ENCODE measurements around the gene STK38. TPM values are rescaled to one million over a fixed set of nuclear protein-coding genes. Genes with fewer than 3 reads are reported as not detected.

STK38 gene
- total RNA-seq, 3 donors from 2014 or later = 27.5 to 39.4 (median 31.4) TPM

DNA sequence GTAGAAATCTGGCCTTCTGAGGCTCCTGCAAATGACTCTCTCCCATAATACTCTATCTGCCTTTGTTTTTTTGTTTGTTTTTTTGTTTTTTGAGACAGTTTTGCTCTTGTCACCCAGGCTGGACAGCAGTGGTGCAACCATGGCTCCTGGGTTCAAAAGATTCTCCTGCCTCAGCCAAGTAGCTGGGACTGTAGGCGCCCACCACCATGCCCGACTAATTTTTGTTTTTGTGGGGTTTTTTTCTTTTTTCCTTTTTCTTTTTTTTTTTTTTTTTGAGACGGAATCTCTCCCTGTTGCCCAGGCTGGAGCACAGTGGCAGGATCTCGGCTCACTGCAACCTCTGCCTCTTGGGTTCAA is 16.6 kb upstream of the STK38 start:
- H3K27me3 ChIP-seq = no peaks in the 10 kb centered on the region
- no peak overlapping the region for H3K27ac ChIP-seq
- H3K4me1 ChIP-seq = no peaks in the 10 kb centered on the region
- intact Hi-C loops (cut with DNase I; ENCODE audit: low total_unique reads) = no loop called here
- H3K4me3 ChIP-seq = no peak overlapping the region
- no peak for DNase-seq (ENCODE audit: low spot score in 2 of 2)
- H3K9me3 ChIP-seq = no peaks in the 10 kb centered on the region
- TF ChIP-seq POLR2AphosphoS5 (IDR thresholded peaks at IDR 0.05) (no peak), POLR2A (IDR thresholded peaks at IDR 0.05) (no peak)
- TF ChIP-seq, protein P1, sequence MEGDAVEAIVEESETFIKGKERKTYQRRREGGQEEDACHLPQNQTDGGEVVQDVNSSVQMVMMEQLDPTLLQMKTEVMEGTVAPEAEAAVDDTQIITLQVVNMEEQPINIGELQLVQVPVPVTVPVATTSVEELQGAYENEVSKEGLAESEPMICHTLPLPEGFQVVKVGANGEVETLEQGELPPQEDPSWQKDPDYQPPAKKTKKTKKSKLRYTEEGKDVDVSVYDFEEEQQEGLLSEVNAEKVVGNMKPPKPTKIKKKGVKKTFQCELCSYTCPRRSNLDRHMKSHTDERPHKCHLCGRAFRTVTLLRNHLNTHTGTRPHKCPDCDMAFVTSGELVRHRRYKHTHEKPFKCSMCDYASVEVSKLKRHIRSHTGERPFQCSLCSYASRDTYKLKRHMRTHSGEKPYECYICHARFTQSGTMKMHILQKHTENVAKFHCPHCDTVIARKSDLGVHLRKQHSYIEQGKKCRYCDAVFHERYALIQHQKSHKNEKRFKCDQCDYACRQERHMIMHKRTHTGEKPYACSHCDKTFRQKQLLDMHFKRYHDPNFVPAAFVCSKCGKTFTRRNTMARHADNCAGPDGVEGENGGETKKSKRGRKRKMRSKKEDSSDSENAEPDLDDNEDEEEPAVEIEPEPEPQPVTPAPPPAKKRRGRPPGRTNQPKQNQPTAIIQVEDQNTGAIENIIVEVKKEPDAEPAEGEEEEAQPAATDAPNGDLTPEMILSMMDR (IDR thresholded peaks at IDR 0.05) = no peak
- H3K36me3 ChIP-seq = no peaks in the 10 kb centered on the region

DNA sequence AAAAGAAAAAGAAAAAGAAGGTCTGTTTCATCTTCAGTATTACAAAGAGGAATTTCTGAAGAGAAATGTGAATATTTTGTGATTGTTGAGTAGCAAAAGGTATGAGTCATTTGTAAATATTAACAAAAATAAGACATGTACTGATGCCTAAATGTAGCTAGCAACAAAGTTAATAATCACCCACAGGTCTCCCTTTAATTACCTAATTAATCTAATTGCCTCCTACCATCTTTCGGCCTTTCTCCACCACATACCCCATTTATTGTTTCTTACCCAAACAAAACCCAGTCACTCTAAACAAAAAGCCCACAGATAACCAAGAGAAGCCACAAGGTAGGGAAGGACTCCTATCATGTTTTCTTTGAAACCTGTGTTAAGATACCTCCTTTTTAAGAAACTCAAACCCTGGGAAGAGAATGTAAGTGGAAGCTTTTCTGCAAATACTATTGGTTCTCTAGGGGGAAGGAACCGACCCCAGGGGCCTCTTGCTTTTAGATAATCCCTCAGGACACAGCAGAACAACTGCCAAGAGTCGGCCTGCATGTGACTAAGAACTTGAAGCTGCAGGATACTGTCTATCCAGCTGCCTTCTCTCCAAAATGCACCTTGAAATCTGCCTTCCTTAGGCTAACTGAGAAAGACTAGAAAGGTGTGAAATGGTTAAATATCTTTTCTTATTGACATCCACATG is 16.1 kb upstream of the STK38 start:
- Histone ChIP-seq H3K36me3 (no peaks in the 10 kb centered on the region), H3K4me1 (no peaks in the 10 kb centered on the region), H3K27ac (no peak overlapping the region), H3K4me3 (no peak overlapping the region), H3K9me3 (no peaks in the 10 kb centered on the region), H3K27me3 (no peaks in the 10 kb centered on the region)
- intact Hi-C loops (cut with DNase I; ENCODE audit: low total_unique reads) = no loop called here
- no peak for DNase-seq (ENCODE audit: low spot score in 2 of 2)
- TF ChIP-seq POLR2A (IDR thresholded peaks at IDR 0.05) (no peak), POLR2AphosphoS5 (IDR thresholded peaks at IDR 0.05) (no peak)
- TF ChIP-seq, protein P1 (IDR thresholded peaks at IDR 0.05) = no peak

DNA sequence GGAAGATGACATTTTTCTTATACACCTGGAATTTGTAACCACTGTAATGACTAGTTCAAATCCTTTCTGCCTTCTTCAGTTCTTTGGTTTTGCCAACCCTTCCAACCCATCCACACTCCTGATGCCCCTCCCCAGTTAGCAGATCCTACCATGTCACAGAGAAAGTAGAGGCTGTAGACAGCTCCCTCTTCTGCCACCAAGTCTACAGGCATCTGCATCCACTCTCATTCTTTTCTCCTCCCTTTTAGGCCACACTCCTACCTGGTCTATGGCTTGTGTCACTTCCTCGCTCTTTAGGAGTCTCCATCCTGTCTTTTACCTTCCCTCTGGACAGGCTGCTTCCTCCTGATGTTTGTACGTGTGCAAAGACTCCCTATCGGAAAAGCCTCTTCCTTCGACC is 13.5 kb upstream of the STK38 start:
- no peak overlapping the region for H3K4me3 ChIP-seq
- no peaks in the 10 kb centered on the region for H3K9me3 ChIP-seq
- H3K4me1 ChIP-seq = no peaks in the 10 kb centered on the region
- intact Hi-C loops (cut with DNase I; ENCODE audit: low total_unique reads) = no loop called here
- H3K27ac ChIP-seq = no peak overlapping the region
- TF ChIP-seq POLR2AphosphoS5 (IDR thresholded peaks at IDR 0.05) (no peak), POLR2A (IDR thresholded peaks at IDR 0.05) (no peak)
- TF ChIP-seq, protein P1 (IDR thresholded peaks at IDR 0.05) = no peak
- no peaks in the 10 kb centered on the region for H3K36me3 ChIP-seq
- H3K27me3 ChIP-seq = no peaks in the 10 kb centered on the region
- no peak for DNase-seq (ENCODE audit: low spot score in 2 of 2)

DNA sequence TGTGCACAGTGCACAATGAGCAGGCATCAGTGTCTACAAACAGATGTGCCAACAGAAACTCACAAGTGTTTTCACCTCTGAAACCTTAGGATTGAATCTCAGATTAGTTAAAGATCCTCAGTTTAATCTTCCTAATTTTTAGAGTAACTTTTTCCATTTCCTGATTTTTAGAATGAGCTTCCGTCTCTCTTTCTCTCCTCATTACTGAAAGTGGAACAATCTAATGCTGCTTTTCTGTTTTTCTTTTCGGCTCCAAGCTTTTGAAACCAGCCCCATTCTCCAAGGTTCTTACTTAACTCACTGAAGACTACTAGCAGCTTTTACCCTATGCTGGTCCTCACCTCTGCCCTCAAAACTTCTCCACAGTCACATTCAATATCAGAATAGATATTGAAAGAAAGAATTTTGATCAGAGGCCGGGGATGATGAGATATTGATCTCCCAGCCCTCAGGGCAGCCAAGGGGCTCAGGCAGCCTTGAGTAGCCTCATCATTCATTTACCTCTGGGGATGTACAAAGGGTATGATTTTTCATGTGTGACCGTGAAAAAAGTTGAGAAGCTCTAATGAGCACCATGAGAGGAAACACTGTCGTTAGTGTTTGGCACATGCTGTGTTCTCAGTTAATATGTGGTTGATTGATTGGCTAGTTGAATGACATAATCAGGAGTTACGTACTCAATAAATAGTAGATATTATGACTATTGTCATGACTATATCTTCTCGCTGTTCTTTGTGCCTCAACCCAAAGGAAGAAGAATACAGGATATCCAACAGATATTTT is 11.9 kb upstream of the STK38 start:
- no peaks in the 10 kb centered on the region for H3K36me3 ChIP-seq
- H3K9me3 ChIP-seq = no peaks in the 10 kb centered on the region
- H3K4me1 ChIP-seq = no peaks in the 10 kb centered on the region
- H3K27ac ChIP-seq = no peak overlapping the region
- no peak overlapping the region for H3K4me3 ChIP-seq
- TF ChIP-seq, protein P1 (IDR thresholded peaks at IDR 0.05) = no peak
- TF ChIP-seq POLR2AphosphoS5 (IDR thresholded peaks at IDR 0.05) (no peak), POLR2A (IDR thresholded peaks at IDR 0.05) (no peak)
- DNase-seq (ENCODE audit: low spot score in 2 of 2) = no peak
- intact Hi-C loops (cut with DNase I; ENCODE audit: low total_unique reads) = no loop called here
- no peaks in the 10 kb centered on the region for H3K27me3 ChIP-seq

GRCh38 chr6:36556281-36556680 is 9.0 kb upstream of the STK38 start:
- H3K36me3 ChIP-seq = no peaks in the 10 kb centered on the region
- H3K4me1 ChIP-seq = no peaks in the 10 kb centered on the region
- H3K4me3 ChIP-seq = no peak overlapping the region
- no peak overlapping the region for H3K27ac ChIP-seq
- TF ChIP-seq POLR2A (IDR thresholded peaks at IDR 0.05) = no peak
- no peak for TF ChIP-seq POLR2AphosphoS5 (IDR thresholded peaks at IDR 0.05)
- TF ChIP-seq, protein P1 (IDR thresholded peaks at IDR 0.05) = no peak
- DNase-seq (ENCODE audit: low spot score in 2 of 2) = no peak
- intact Hi-C loops (cut with DNase I; ENCODE audit: low total_unique reads) = no loop called here
- no peaks in the 10 kb centered on the region for H3K27me3 ChIP-seq
- H3K9me3 ChIP-seq = no peaks in the 10 kb centered on the region

All from breast epithelium (tissue), 4 donors.